Myocyte (in vitro differentiated cells): ENCODE data around the gene CD2. TPM values are rescaled to one million over a fixed set of nuclear protein-coding genes. Genes with fewer than 3 reads are reported as not detected.
A peak's percentile ranks its signal among the peaks of the same experiment; 100 is the strongest.

Source experiments
- DNase-seq: peaks from one replicate; pipeline ENCODE4 v3.0.0-alpha.2; 2012; ENCODE audit warnings: low read depth
- total RNA-seq: library from RNA; depleted of rRNA; stranded (reverse); fragments of >200 nt; gene quantifications from 2 replicates; pipeline ENCODE4 v1.2.3, GENCODE V29; 2014

Gene CD2
- total RNA-seq, 1 donor from 2014 or later: not detected

- DNase-seq: no peak
Measured at GRCh38 chr1:116811321-116811720, 57.1 kb downstream of the CD2 start.

GRCh38 chr1:116814926-116815723 lies 60.9 kb downstream of the CD2 start:
- no peak for DNase-seq

- peak; percentile 45 for DNase-seq
Measured at GRCh38 chr1:116817582-116818064, 63.4 kb downstream of the CD2 start.

Other genes with a start within 250 kb of the CD2 start
- gene CD58, start 183.4 kb upstream of the CD2 start, total RNA-seq: 16.8 and 24.4 TPM in 2 replicates
- gene IGSF3, start 86.7 kb upstream of the CD2 start, total RNA-seq: 3.8 and 4.2 TPM in 2 replicates
- 48.1 and 61.1 TPM in 2 replicates for gene PTGFRN, start 155.5 kb downstream of the CD2 start, total RNA-seq
- gene CD101, start 247.3 kb downstream of the CD2 start, total RNA-seq: 0.10 and 0.11 TPM in 2 replicates